DOHH2 (cell line): ENCODE data around the gene NFIB.

ENCODE experiments used
- EZH2phosphoT487 ChIP-seq: fragments of 200-600 bp; sonication (generic); IDR thresholded peaks from 2 replicates; pipeline ENCODE4 v1.6.1; 2017; ENCODE audit warnings: borderline replicate concordance, mild to moderate bottlenecking, antibody characterized with exemption, low read length, moderate library complexity, mixed read lengths
- TF ChIP-seq, protein P1 (sequence below): fragments of 200-600 bp; sonication (generic); IDR thresholded peaks from one replicate; pipeline ENCODE4 v1.5.1; 2014; ENCODE audit warnings: antibody characterized with exemption, mild to moderate bottlenecking, low read depth, low read length; ENCODE audit not compliant: poor library complexity, severe bottlenecking

GRCh38 chr9:14250794-14251153, 63.2 kb downstream of the NFIB start:
- TF ChIP-seq, protein P1, sequence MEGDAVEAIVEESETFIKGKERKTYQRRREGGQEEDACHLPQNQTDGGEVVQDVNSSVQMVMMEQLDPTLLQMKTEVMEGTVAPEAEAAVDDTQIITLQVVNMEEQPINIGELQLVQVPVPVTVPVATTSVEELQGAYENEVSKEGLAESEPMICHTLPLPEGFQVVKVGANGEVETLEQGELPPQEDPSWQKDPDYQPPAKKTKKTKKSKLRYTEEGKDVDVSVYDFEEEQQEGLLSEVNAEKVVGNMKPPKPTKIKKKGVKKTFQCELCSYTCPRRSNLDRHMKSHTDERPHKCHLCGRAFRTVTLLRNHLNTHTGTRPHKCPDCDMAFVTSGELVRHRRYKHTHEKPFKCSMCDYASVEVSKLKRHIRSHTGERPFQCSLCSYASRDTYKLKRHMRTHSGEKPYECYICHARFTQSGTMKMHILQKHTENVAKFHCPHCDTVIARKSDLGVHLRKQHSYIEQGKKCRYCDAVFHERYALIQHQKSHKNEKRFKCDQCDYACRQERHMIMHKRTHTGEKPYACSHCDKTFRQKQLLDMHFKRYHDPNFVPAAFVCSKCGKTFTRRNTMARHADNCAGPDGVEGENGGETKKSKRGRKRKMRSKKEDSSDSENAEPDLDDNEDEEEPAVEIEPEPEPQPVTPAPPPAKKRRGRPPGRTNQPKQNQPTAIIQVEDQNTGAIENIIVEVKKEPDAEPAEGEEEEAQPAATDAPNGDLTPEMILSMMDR = no peak
- TF ChIP-seq EZH2phosphoT487 = no peak
